ENCODE measurements around the gene GSG1L2.

GSG1L2 gene

GRCh38 chr17:9824797-9825338 is 3.0 kb upstream of the GSG1L2 start:
- DNase-seq = no peak

- DNase-seq = no peak
Observed at GRCh38 chr17:9824094-9824493, 2.2 kb upstream of the GSG1L2 start.

- DNase-seq = no peak
Observed at GRCh38 chr17:9820448-9820847, 1.4 kb downstream of the GSG1L2 start.

- DNase-seq = no peak
Observed at GRCh38 chr17:9818760-9819159, 3.1 kb downstream of the GSG1L2 start.

GRCh38 chr17:9817086-9817485 is 4.8 kb downstream of the GSG1L2 start:
- no peak for DNase-seq

- no peak for DNase-seq
Observed at GRCh38 chr17:9816472-9816871, 5.4 kb downstream of the GSG1L2 start.

- DNase-seq = no peak
Observed at GRCh38 chr17:9814337-9814945, 7.4 kb downstream of the GSG1L2 start.

GRCh38 chr17:9813166-9813565 is 8.7 kb downstream of the GSG1L2 start:
- DNase-seq = no peak

- DNase-seq = no peak
Observed at GRCh38 chr17:9811537-9811936, 10.3 kb downstream of the GSG1L2 start.

- no peak for DNase-seq
Observed at GRCh38 chr17:9811086-9811485, 10.8 kb downstream of the GSG1L2 start.

GRCh38 chr17:9810100-9810949 is 11.6 kb downstream of the GSG1L2 start:
- DNase-seq = no peak

- no peak for DNase-seq
Observed at GRCh38 chr17:9809409-9809808, 12.5 kb downstream of the GSG1L2 start.

GRCh38 chr17:9806699-9807098 is 15.2 kb downstream of the GSG1L2 start:
- DNase-seq = no peak

- no peak for DNase-seq
Observed at GRCh38 chr17:9805769-9806168, 16.1 kb downstream of the GSG1L2 start.

GRCh38 chr17:9802697-9803096 is 19.2 kb downstream of the GSG1L2 start:
- no peak for DNase-seq

GRCh38 chr17:9802294-9802693 is 19.6 kb downstream of the GSG1L2 start:
- DNase-seq = no peak

GRCh38 chr17:9801505-9801904 is 20.4 kb downstream of the GSG1L2 start:
- DNase-seq = no peak

GRCh38 chr17:9798724-9799123 is 23.2 kb downstream of the GSG1L2 start:
- no peak for DNase-seq

GRCh38 chr17:9798008-9798407 is 23.9 kb downstream of the GSG1L2 start:
- DNase-seq = no peak

- DNase-seq = no peak
Observed at GRCh38 chr17:9792181-9792840, 29.6 kb downstream of the GSG1L2 start.

GRCh38 chr17:9790889-9791876 is 30.7 kb downstream of the GSG1L2 start, which contains the start of gene DHRS7C:
TSS of gene DHRS7C (minus strand) at chr17:9791592. CDS start at chr17:9791284, 308 bp downstream.
- no peak for DNase-seq

- no peak for DNase-seq
Observed at GRCh38 chr17:9790316-9790715, 31.6 kb downstream of the GSG1L2 start.

Measured in activated gamma-delta T cell (primary cell).